Endodermal cell (in vitro differentiated cells): ENCODE results near the gene RNF123. TPM values are rescaled to one million over a fixed set of nuclear protein-coding genes. Genes with fewer than 3 reads are reported as not detected.

ENCODE experiments used
- DNase-seq: peaks from one replicate; pipeline ENCODE4 v3.0.0-alpha.2; 2017
- H3K27ac ChIP-seq: 2 replicates; pipeline ENCODE4 v1.5.1; 2013; ENCODE audit warnings: mild to moderate bottlenecking, low read depth, low read length, moderate library complexity
- H3K27me3 ChIP-seq: 2 replicates; pipeline ENCODE4 v1.6.1; 2013; ENCODE audit warnings: mild to moderate bottlenecking, low read length, moderate library complexity; ENCODE audit not compliant: insufficient read depth, control insufficient read depth, poor library complexity, severe bottlenecking
- H3K36me3 ChIP-seq: 2 replicates; pipeline ENCODE4 v1.7.0; 2013; ENCODE audit warnings: mild to moderate bottlenecking, low read length, moderate library complexity; ENCODE audit not compliant: control insufficient read depth, insufficient read depth
- H3K4me1 ChIP-seq: one replicate; pipeline ENCODE4 v1.7.0; 2013; ENCODE audit warnings: low read length; ENCODE audit not compliant: control insufficient read depth, insufficient read depth
- H3K4me3 ChIP-seq: 2 replicates; pipeline ENCODE4 v1.5.1; 2013; ENCODE audit warnings: mild to moderate bottlenecking, low read length, moderate library complexity
- H3K9ac ChIP-seq: 2 replicates; pipeline ENCODE4 v1.6.1; 2013; ENCODE audit warnings: mild to moderate bottlenecking, low read length, moderate library complexity; ENCODE audit not compliant: poor library complexity, severe bottlenecking; ENCODE audit errors: extremely low read depth
- H3K9me3 ChIP-seq: 2 replicates; pipeline ENCODE4 v1.6.1; 2013; ENCODE audit warnings: mild to moderate bottlenecking, low read length, moderate library complexity; ENCODE audit not compliant: control insufficient read depth
- H3K27ac Mint-ChIP-seq: 2 replicates; pipeline ENCODE4 v1.8.0; 2020; ENCODE audit warnings: mixed read lengths
- H3K27me3 Mint-ChIP-seq: 2 replicates; pipeline ENCODE4 v1.8.0; 2021; ENCODE audit warnings: mild to moderate bottlenecking, mixed read lengths; ENCODE audit not compliant: insufficient read depth
- H3K36me3 Mint-ChIP-seq: 2 replicates; pipeline ENCODE4 v1.8.0; 2020; ENCODE audit warnings: low read depth, mixed read lengths
- H3K4me1 Mint-ChIP-seq: 2 replicates; pipeline ENCODE4 v1.8.0; 2020; ENCODE audit warnings: mixed read lengths
- H3K4me3 Mint-ChIP-seq: 2 replicates; pipeline ENCODE4 v1.8.0; 2020; ENCODE audit warnings: mild to moderate bottlenecking, moderate library complexity, mixed read lengths
- H3K9me3 Mint-ChIP-seq: 2 replicates; pipeline ENCODE4 v1.8.0; 2020; ENCODE audit warnings: mild to moderate bottlenecking, mixed read lengths
- CTCF ChIP-seq: fragments of 200-600 bp; sonication (generic); conservative IDR thresholded peaks from 2 replicates; pipeline ENCODE4 v1.5.0; 2021; ENCODE audit warnings: antibody characterized with exemption, mild to moderate bottlenecking
- WGBS, 2 experiments: methylation state at CpG; one replicate each; pipeline versions ENCODE4 v1.1.5 to v1.1.7; 2013; ENCODE audit warnings: missing lambda C conversion rate in 2 of 2, mixed read lengths in 1 of 2; ENCODE audit not compliant: insufficient coverage in 1 of 2, insufficient read length in 1 of 2; 5-methylcytosine and 5-hydroxymethylcytosine counted together
- total RNA-seq, 2 donors: library from RNA; stranded (reverse); fragmentation: NEBNext Ultra II Directional in 1 of 2; extraction: Animal tissue kit (Norgen Biotek cat#: 25700) in 1 of 2; gene quantifications; 2 replicates in 1 of 2; 3 replicates in 1 of 2; pipeline ENCODE4 v1.2.1, GENCODE V29; 2021

The RNF123 gene
- total RNA-seq, 2 donors from 2014 or later: 47.3 to 47.6 TPM

- Histone ChIP-seq H3K36me3 (peaks cover 12% of the 10 kb centered on the region), H3K27me3 (no peaks in the 10 kb centered on the region), H3K9ac (no peak overlapping the region), H3K9me3 (no peaks in the 10 kb centered on the region), H3K27ac (no peak overlapping the region), H3K4me3 (no peak overlapping the region), H3K4me1 (peaks cover 3% of the 10 kb centered on the region)
- H3K27ac Mint-ChIP-seq: no peak overlapping the region
- no peak overlapping the region for H3K4me3 Mint-ChIP-seq
- no peaks in the 10 kb centered on the region for H3K27me3 Mint-ChIP-seq
- whole genome bisulfite sequencing, 2 experiments: 60 to 73% methylated on average over 6 to 11 of the region's 11 CpGs
- peaks cover 10% of the 10 kb centered on the region for H3K36me3 Mint-ChIP-seq
- TF ChIP-seq CTCF: peak; percentile 94
- no peaks in the 10 kb centered on the region for H3K9me3 Mint-ChIP-seq
- peak; percentile 95 for DNase-seq
- peaks cover 22% of the 10 kb centered on the region for H3K4me1 Mint-ChIP-seq
Measured at GRCh38 chr3:49671291-49672288, 17.8 kb upstream of the RNF123 start.

GRCh38 chr3:49673121-49673714 lies 16.1 kb upstream of the RNF123 start:
- no peaks in the 10 kb centered on the region for H3K27me3 ChIP-seq
- H3K9me3 ChIP-seq: no peaks in the 10 kb centered on the region
- Mint-ChIP-seq H3K36me3 (peaks cover 23% of the 10 kb centered on the region), H3K9me3 (no peaks in the 10 kb centered on the region), H3K27me3 (no peaks in the 10 kb centered on the region), H3K27ac (peak overlapping the region; percentile 98), H3K4me3 (peak overlapping the region; percentile 84), H3K4me1 (peaks cover 19% of the 10 kb centered on the region)
- peaks cover 28% of the 10 kb centered on the region for H3K36me3 ChIP-seq
- H3K27ac ChIP-seq: peak overlapping the region; percentile 91
- peak overlapping the region; percentile 53 for H3K9ac ChIP-seq
- peak overlapping the region; percentile 82 for H3K4me3 ChIP-seq
- no peak for DNase-seq
- WGBS, 2 experiments: 21 to 22% methylated on average over 9 to 17 of the region's 17 CpGs
- no peak for TF ChIP-seq CTCF
- peaks cover 3% of the 10 kb centered on the region for H3K4me1 ChIP-seq

- peak within 1 kb of the TSS; percentile 84 for H3K4me3 Mint-ChIP-seq
- Histone ChIP-seq H3K27me3 (no peaks in the 10 kb centered on the region), H3K9me3 (no peaks in the 10 kb centered on the region), H3K36me3 (peaks cover 35% of the 10 kb centered on the region), H3K27ac (peak within 1 kb of the TSS; percentile 91), H3K4me3 (peak within 1 kb of the TSS; percentile 82), H3K9ac (peak within 1 kb of the TSS; percentile 60), H3K4me1 (peaks cover 3% of the 10 kb centered on the region)
- peaks cover 15% of the 10 kb centered on the region for H3K4me1 Mint-ChIP-seq
- H3K9me3 Mint-ChIP-seq: no peaks in the 10 kb centered on the region
- peak within 1 kb of the TSS; percentile 98 for H3K27ac Mint-ChIP-seq
- TF ChIP-seq CTCF: no peak
- 0% methylated on average over 31 to 70 of the region's 71 CpGs for WGBS, 2 experiments
- H3K27me3 Mint-ChIP-seq: no peaks in the 10 kb centered on the region
- DNase-seq: peak; percentile 99
- peaks cover 28% of the 10 kb centered on the region for H3K36me3 Mint-ChIP-seq
Measured at GRCh38 chr3:49673715-49674496, 15.5 kb upstream of the RNF123 start, which contains the start of gene APEH. TSS of gene APEH (plus strand) at chr3:49674351. CDS start at chr3:49674402, 51 bp downstream.
